Skin of body (tissue), 2 donors: ENCODE measurements around the gene HS6ST3. TPM values are rescaled to one million over a fixed set of nuclear protein-coding genes. Genes with fewer than 3 reads are reported as not detected.
"Not testable (repeated sequence)": the region's sequence is repeated elsewhere in the genome, so short reads cannot be mapped to it uniquely, and the experiment has no call there.

Experiments
- DNase-seq: peaks from one replicate; lab custom pipeline; 2025; lab: John Stamatoyannopoulos, UW
- total RNA-seq: library from RNA; depleted of rRNA; stranded (reverse); fragments of >200 nt; gene quantifications from one replicate; pipeline ENCODE4 v1.2.3, GENCODE V29; 2014

The HS6ST3 gene
- total RNA-seq, 1 donor from 2014 or later = 1.7 TPM

- no peak for DNase-seq
These were observed 630.5 kb downstream of the HS6ST3 start for GRCh38 chr13:96720446-96720845.

DNA sequence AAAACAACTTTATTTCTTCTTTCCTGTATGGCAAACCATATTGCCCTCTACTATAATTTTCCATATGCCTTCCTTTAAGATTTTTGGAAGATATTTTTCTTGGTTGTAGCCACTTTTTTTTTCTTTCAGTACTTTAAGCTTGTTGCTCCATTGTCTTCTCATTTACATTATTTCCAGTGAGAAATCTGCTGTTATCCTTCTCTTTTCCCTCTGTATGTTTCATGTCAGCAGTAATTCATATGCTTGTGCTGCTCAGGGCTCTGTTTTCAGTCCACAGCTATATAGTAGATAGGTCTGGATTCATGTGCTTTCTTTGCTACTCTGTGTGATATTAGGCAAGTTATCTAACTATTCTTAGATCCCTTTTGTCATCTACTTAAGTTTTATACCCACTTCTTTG, 636.7 kb downstream of the HS6ST3 start:
- no peak for DNase-seq

DNA sequence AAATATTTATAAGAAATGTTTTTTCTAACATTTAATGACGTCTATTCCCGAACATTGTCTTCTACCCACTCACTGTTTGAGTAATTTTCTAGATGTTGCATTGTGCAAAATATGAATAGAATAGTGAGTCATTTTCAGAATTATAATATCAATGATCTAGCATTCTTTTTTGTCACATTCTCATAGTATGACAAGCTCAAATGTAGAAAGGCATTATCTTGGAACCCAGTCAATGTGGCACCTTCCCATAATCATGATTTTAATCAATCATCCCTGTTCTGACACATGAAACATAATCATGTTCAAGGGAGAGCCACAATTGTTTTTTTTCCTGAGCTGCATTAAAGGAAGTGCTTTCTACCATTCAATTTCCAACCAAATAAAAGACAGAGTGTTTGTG, 638.6 kb downstream of the HS6ST3 start:
- DNase-seq = no peak

GRCh38 chr13:96730676-96731075, 640.8 kb downstream of the HS6ST3 start:
- no peak for DNase-seq

- DNase-seq = no peak
These were observed 644.6 kb downstream of the HS6ST3 start for GRCh38 chr13:96734499-96734898.

GRCh38 chr13:96741779-96742178, 651.9 kb downstream of the HS6ST3 start:
- DNase-seq = no peak

DNA sequence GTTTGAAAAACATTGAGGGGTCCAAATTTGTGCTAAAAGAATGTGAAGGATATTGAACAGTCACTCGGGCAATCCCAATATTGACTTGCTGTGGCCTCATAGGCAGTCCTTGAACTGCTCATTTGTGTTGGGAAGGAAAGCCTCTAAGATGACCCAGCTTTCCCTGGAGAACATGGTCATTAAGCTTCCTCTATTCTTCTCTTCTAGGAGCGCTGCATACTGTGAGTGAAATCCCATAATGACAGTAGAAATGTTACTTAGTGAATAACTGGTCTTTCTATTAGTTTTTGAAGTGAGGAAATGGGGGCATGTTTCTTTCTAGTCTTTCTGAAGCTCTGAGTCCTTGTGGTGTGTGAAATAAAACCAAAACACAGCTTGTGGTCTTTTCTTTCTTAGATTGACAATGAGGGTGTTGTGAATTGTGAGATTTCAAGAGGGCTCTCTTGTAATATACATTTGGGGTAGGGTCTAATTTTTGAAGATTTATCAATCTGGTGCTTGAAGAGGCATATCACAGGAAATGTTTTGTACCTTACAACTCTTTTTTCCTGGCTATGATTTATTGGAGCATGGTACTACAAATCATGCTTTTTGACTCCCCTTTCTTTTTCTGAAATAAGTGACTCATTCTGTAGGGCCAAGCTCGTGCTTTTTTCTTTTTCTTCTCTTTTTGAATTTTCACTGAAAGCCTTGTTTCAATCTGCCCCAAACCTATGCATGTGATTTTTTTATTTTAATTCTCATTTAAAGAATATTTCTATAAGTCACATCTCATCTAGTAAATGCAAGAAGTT, 653.6 kb downstream of the HS6ST3 start:
- DNase-seq = no peak

- DNase-seq = no peak
These were observed 654.7 kb downstream of the HS6ST3 start for GRCh38 chr13:96744367-96745331.

- DNase-seq = no peak
These were observed 657.0 kb downstream of the HS6ST3 start for GRCh38 chr13:96746886-96747285.

DNA sequence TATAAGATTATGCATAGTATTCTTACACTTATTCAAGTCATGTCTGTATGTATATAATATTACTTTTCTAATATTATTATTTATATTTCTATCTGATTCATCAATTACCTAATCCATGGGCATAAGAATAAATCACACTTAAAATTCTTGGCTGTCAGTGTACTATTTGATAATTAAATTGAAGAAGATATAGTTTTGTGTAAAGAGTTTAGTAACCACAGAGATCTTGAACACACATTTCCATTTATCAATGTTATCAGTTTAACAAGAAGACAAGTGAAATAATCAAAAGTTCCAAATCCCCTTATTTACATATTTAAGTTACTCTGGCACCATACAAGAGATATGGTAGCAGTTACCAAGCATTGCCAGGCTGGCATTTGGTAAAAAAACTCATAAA, 659.9 kb downstream of the HS6ST3 start:
- DNase-seq = no peak

DNA sequence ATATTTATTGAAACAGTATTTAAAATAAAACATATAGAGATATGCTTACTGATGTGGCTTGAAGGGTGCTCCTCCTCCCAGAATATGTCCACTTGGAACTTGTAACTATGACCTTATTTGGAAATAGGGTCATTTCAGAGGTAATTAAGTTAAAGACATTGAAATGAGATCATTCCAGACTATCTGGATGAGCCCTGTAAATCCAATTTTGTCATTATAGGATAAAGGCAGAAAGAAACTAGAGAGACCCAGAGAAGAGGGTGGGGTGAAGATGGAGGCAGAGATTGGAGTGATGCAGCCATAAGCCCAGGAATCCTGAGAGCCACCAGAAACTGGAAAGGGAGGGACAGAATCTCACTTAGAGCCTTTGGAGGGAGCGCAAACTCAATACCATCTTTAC, 661.2 kb downstream of the HS6ST3 start:
- no peak for DNase-seq

DNA sequence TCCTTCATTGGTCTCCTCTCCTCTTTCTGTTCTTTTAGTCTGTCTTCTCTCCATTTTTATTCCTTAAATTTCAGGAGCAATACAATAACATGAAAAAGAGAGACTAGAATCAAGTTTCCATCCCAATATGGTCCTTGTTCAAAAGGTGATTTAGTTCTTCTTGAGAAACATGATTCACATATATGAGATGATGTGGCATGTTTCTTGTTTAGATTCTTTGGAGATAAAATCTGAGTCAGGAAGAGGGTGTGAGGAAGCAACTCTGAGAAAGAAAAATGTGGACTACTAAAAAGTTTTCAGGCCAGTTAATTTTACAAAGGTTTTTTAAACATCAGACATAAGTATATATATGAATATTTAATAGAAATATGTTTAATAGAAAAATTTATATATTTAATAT, 673.0 kb downstream of the HS6ST3 start:
- DNase-seq = no peak

DNA sequence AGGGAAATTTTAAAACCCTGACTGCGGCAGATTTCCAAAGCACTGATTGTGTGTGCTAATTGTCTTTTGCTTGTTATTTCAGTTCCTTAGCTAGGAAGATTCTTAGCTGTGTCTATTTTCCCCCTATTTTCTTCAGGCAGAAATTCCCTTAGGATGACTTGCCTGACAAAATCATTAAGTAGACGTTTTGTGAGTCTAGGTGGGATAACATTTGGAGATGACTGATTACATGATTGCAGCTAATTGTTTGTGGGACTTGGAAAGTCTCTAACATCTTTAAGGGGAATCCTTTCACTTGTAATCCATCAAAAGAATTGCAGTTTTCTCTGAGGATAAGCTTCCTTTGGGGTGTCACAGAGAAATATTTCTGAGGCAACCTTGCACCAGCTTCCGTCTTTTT, 676.4 kb downstream of the HS6ST3 start:
- DNase-seq = no peak

DNA sequence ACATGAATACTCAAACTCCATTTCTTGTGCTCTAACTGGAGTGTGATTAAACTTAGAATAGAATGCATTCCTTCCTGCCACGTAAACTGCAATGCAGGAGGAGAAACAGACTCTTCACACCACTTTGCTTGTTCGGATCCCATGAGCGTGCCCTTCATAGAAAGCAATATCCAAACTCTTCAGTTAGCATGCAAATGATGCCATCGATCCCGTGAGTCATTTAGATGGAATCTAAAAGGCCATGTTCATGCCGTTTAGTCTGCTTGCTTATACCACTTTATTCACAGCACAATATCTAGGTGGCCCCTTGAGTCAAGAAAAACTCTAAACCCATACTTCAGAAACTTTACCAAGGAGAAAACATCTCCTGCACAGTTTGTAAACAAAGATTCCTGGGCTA, 678.6 kb downstream of the HS6ST3 start:
- DNase-seq = no peak

DNA sequence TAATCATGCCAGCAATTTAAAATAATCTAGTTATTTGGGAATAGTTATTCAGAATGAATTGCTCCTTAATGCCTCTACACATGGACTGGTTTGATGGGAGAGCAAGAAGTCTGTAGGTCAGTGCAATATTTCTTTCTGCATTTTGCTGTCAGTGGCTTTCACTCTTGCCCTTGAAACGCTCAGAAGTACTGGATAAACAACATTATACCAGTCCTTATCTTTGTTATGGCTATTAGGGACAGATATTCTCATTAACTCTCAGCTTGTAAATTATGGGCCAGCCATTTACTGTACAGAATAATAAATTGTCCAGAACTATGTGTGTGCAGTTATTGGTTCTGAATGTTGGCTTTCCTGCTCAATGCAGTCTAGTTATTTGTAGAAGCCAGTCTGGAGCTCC, 680.0 kb downstream of the HS6ST3 start:
- no peak for DNase-seq

- DNase-seq = peak; percentile 6
These were observed 681.8 kb downstream of the HS6ST3 start for GRCh38 chr13:96771486-96772367.

DNA sequence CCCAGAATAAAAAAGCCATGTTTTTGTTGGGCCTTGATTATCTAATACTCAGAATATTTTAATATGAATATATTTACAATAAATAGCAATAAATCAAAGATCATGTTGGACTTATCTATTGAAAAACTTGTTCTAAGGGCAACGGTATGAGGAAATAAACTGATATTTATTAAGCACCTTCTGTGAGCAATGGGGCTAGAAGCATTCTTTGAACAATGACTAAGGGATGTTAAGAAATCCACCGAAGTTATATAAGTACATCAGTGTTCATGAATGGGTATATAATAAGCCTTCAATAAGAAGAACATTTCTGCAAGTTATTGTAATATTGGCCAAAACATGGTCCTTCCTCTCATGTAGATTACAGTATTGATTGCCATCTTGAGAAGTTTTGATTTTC, 682.5 kb downstream of the HS6ST3 start:
- no peak for DNase-seq

GRCh38 chr13:96778302-96778701, 688.4 kb downstream of the HS6ST3 start:
- DNase-seq = not testable (repeated sequence)

DNA sequence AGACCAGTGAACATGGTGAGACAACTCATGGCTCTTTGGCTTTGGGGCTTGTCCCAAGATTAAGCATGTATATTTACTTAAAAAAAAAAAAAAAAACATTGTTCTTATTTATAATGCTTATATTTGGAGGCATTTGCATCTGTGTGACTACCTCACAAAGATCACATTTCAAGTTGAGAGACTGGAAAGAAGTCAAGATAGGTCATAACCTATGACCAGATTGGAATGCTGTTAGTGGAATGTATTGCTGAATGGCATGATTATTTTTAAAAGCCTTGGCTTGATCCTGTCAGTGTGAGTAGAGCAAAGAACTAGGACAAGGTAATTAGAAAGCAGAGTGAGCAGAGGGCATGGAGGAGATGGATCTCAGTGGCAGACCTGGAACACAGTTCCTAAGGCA, 689.8 kb downstream of the HS6ST3 start:
- no peak for DNase-seq

- DNase-seq = no peak
These were observed 690.2 kb downstream of the HS6ST3 start for GRCh38 chr13:96780105-96780504.

DNA sequence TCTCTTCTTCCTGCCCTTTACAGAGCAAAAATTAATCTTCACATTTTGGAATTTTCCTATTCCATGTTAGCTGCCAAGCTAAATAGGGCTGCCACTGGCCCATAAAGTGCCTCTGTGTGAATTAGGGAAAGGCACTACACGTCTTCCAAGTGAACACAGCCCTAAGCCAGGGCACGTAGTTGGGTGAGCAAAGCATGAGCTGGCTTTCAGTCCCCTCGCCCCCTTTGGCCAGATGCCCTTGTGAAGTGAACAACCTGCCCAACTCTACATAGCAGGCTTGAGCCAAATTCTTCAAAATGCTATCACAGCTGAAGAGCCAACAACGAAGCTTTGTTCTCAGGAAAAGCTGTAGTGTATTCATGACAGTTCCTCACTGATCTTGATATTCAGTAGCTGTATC, 691.2 kb downstream of the HS6ST3 start:
- no peak for DNase-seq

GRCh38 chr13:96782186-96782585, 692.3 kb downstream of the HS6ST3 start:
- DNase-seq = no peak
